B cell (primary cell): ENCODE results near the gene ZKSCAN2. TPM values are rescaled to one million over a fixed set of nuclear protein-coding genes. Genes with fewer than 3 reads are reported as not detected.

Experiments used
- ATAC-seq: fragments of 200-7000 bp; cut with Tn5 transposase; one replicate; pipeline ENCODE4 v1.10.0; 2021; ENCODE audit warnings: low read depth, mild to moderate bottlenecking, moderate number of reproducible peaks, moderate library complexity
- CTCF ChIA-PET: fragments of 350-600 bp; sonication (Branson Sonifier 250); formaldehyde crosslinking; loops from one replicate; lab custom pipeline; 2021; ENCODE audit warnings: antibody characterized with exemption, inconsistent platforms; lab: Charles Lee
- POLR2A ChIA-PET: fragments of 350-600 bp; sonication (Branson Sonifier 250); formaldehyde crosslinking; loops from one replicate; lab custom pipeline; 2021; ENCODE audit warnings: antibody characterized with exemption; lab: Charles Lee
- DNase-seq: peaks from one replicate; pipeline ENCODE4 v3.0.0; 2013
- H2AFZ ChIP-seq: 2 replicates; pipeline ENCODE4 v1.6.1; 2012; ENCODE audit warnings: mild to moderate bottlenecking, low read depth, low read length; ENCODE audit not compliant: insufficient read depth, poor library complexity, severe bottlenecking
- H3K27ac ChIP-seq, 2 donors: 1 replicate in 1 of 2; 2 replicates in 1 of 2; pipeline ENCODE4 v1.5.1; 2012 to 2013; ENCODE audit warnings: low read length in 2 of 2, mild to moderate bottlenecking in 2 of 2, moderate library complexity in 1 of 2
- H3K27me3 ChIP-seq, 4 experiments: fragments of 200-600 bp in 1 of 4; sonication (generic) in 1 of 4; replicated peaks in 1 of 4; 1 replicate in 2 of 4; 2 replicates in 2 of 4; pipeline versions ENCODE4 v1.6.1 to v1.7.0; 2013 to 2016; ENCODE audit warnings: low read length in 3 of 4, mild to moderate bottlenecking in 2 of 4, mixed read lengths in 1 of 4, moderate library complexity in 1 of 4; ENCODE audit not compliant: insufficient read depth in 4 of 4, control insufficient read depth in 3 of 4; ENCODE audit errors: control extremely low read depth in 1 of 4
- H3K36me3 ChIP-seq, 2 experiments: replicated peaks in 1 of 2; 1 replicate in 1 of 2; 2 replicates in 1 of 2; pipeline versions ENCODE4 v1.6.1 to v1.7.1; 2013; ENCODE audit warnings: low read length in 1 of 2; ENCODE audit not compliant: insufficient read depth in 2 of 2, control insufficient read depth in 1 of 2; ENCODE audit errors: control extremely low read depth in 1 of 2, extremely low read depth in 1 of 2
- H3K4me1 ChIP-seq, 2 donors: fragments of 200-600 bp in 1 of 2; sonication (generic) in 1 of 2; 1 replicate in 1 of 2; 2 replicates in 1 of 2; pipeline versions ENCODE4 v1.5.1 to v1.6.1; 2013 to 2017; ENCODE audit warnings: low read length in 2 of 2; ENCODE audit not compliant: control insufficient read depth in 2 of 2, insufficient read depth in 2 of 2
- H3K4me2 ChIP-seq: replicated peaks from 2 replicates; pipeline ENCODE3; 2012; ENCODE audit warnings: mild to moderate bottlenecking, low read depth, low read length; ENCODE audit not compliant: poor library complexity, severe bottlenecking
- H3K4me3 ChIP-seq, 5 experiments: fragments of 200-600 bp in 1 of 5; sonication (generic) in 1 of 5; 1 replicate in 3 of 5; 2 replicates in 2 of 5; pipeline versions ENCODE4 v1.5.1 to v1.7.0; 2011 to 2016; ENCODE audit warnings: low read length in 4 of 5, mild to moderate bottlenecking in 4 of 5, low read depth in 2 of 5, control low read depth in 1 of 5, moderate library complexity in 1 of 5; ENCODE audit not compliant: insufficient read depth in 1 of 5; ENCODE audit errors: control extremely low read depth in 1 of 5, extremely low read depth in 1 of 5
- H3K79me2 ChIP-seq: fragments of 200-600 bp; sonication (generic); one replicate; pipeline ENCODE4 v1.6.0; 2016; ENCODE audit warnings: low read length; ENCODE audit not compliant: control insufficient read depth, insufficient read depth
- H3K9ac ChIP-seq: fragments of 200-600 bp; sonication (generic); 2 replicates; pipeline ENCODE4 v1.6.1; 2017; ENCODE audit warnings: mild to moderate bottlenecking, low read length, moderate library complexity
- H3K9me3 ChIP-seq, 3 donors: one replicate each; pipeline versions ENCODE4 v1.6.1 to v1.7.1; 2013; ENCODE audit warnings: low read length in 2 of 3; ENCODE audit not compliant: control insufficient read depth in 2 of 3, insufficient read depth in 1 of 3; ENCODE audit errors: control extremely low read depth in 1 of 3
- H4K20me1 ChIP-seq: 2 replicates; pipeline ENCODE4 v1.6.0; 2012; ENCODE audit warnings: mild to moderate bottlenecking, low read length; ENCODE audit not compliant: insufficient read depth, control insufficient read depth, poor library complexity, severe bottlenecking
- H3K27ac Mint-ChIP-seq: one replicate; pipeline ENCODE4 v1.8.0; 2021; ENCODE audit warnings: mixed read lengths
- H3K27me3 Mint-ChIP-seq: one replicate; pipeline ENCODE4 v1.8.0; 2021; ENCODE audit warnings: mixed read lengths
- H3K4me1 Mint-ChIP-seq: one replicate; pipeline ENCODE4 v1.8.0; 2021; ENCODE audit warnings: mixed read lengths
- H3K4me3 Mint-ChIP-seq: one replicate; pipeline ENCODE4 v1.8.0; 2021; ENCODE audit warnings: mixed read lengths
- H3K9me3 Mint-ChIP-seq: one replicate; pipeline ENCODE4 v1.8.0; 2022; ENCODE audit warnings: mixed read lengths; ENCODE audit not compliant: insufficient read depth
- CTCF ChIP-seq: fragments of 200-600 bp; IDR thresholded peaks from one replicate; pipeline ENCODE4 v1.8.0; 2022; ENCODE audit warnings: antibody characterized with exemption, mild to moderate bottlenecking
- EZH2 ChIP-seq: IDR thresholded peaks from 2 replicates; pipeline ENCODE4 v1.6.1; 2012; ENCODE audit warnings: borderline replicate concordance, low read depth, mild to moderate bottlenecking, moderate library complexity, low read length; ENCODE audit not compliant: insufficient read depth, poor library complexity, severe bottlenecking
- WGBS: methylation state at CpG from one replicate; pipeline ENCODE4 v1.1.5; 2013; ENCODE audit warnings: missing lambda C conversion rate; ENCODE audit not compliant: insufficient coverage; 5-methylcytosine and 5-hydroxymethylcytosine counted together
- intact Hi-C: fragments of 100-400 bp; cut with micrococcal nuclease; formaldehyde crosslinking; loops from one replicate; pipeline ENCODE4 v1.10.0; 2022
- polyA plus RNA-seq: library from polyadenylated mRNA; depleted of rRNA; stranded (reverse); fragments of >200 nt; gene quantifications from 2 replicates; pipeline ENCODE4 v1.2.3, GENCODE V29; 2012
- total RNA-seq, 2 donors: library from RNA; stranded (reverse); fragments of 120-200 nt in 1 of 2; gene quantifications; 1 replicate in 1 of 2; 2 replicates in 1 of 2; pipeline versions ENCODE4 v1.2.3 to v1.2.4, GENCODE V29; 2013 to 2022

Gene ZKSCAN2
- total and polyA plus RNA-seq, 2 donors (not counting 1 experiment from before 2014, with no cell fraction given) = 0.85 to 9.1 TPM

GRCh38 chr16:25298165-25298872 is 40.7 kb upstream of the ZKSCAN2 start:
- Histone ChIP-seq H3K4me2 (no peak overlapping the region), H3K9ac (no peak overlapping the region), H3K9me3 (no peaks in the 10 kb centered on the region), H3K36me3 (no peaks in the 10 kb centered on the region), H3K27me3 (no peaks in the 10 kb centered on the region), H4K20me1 (no peaks in the 10 kb centered on the region), H3K4me3 (no peak overlapping the region), H3K4me1 (no peaks in the 10 kb centered on the region), H3K79me2 (no peaks in the 10 kb centered on the region), H2AFZ (no peak overlapping the region), H3K27ac (no peak overlapping the region)
- no peak overlapping the region for H3K4me3 Mint-ChIP-seq
- POLR2A ChIA-PET = no interaction called here
- peaks cover 15% of the 10 kb centered on the region for H3K27me3 Mint-ChIP-seq
- no peaks in the 10 kb centered on the region for H3K4me1 Mint-ChIP-seq
- CTCF ChIA-PET = interaction anchor here (1.1 kb wide), 1 partner anchor 22 kb away, joined by 3 read pairs; no protein-coding TSS in a partner anchor
- no peak for TF ChIP-seq CTCF
- no peak for TF ChIP-seq EZH2
- ATAC-seq = no peak
- DNase-seq = no peak
- WGBS = 100% methylated on average over 2 of the region's 5 CpGs
- no peaks in the 10 kb centered on the region for H3K9me3 Mint-ChIP-seq
- intact Hi-C loops = no loop called here
- no peak overlapping the region for H3K27ac Mint-ChIP-seq

- Mint-ChIP-seq H3K4me3 (no peak overlapping the region), H3K4me1 (no peaks in the 10 kb centered on the region), H3K27ac (no peak overlapping the region), H3K27me3 (peaks cover 19% of the 10 kb centered on the region), H3K9me3 (no peaks in the 10 kb centered on the region)
- no peaks in the 10 kb centered on the region for H3K36me3 ChIP-seq
- CTCF ChIA-PET = interaction anchor here (1.3 kb wide), 1 partner anchor 72 kb away, joined by 3 read pairs; no protein-coding TSS in a partner anchor
- DNase-seq (no peak), ATAC-seq (no peak)
- TF ChIP-seq EZH2 = no peak
- no peak for TF ChIP-seq CTCF
- H3K4me1 ChIP-seq = no peaks in the 10 kb centered on the region
- H4K20me1 ChIP-seq = no peaks in the 10 kb centered on the region
- H3K4me3 ChIP-seq = no peak overlapping the region
- H3K4me2 ChIP-seq = no peak overlapping the region
- H3K9ac ChIP-seq = no peak overlapping the region
- WGBS = 100% methylated on average over 2 of the region's 6 CpGs
- no peak overlapping the region for H2AFZ ChIP-seq
- intact Hi-C loops = no loop called here
- POLR2A ChIA-PET = no interaction called here
- no peaks in the 10 kb centered on the region for H3K27me3 ChIP-seq
- no peaks in the 10 kb centered on the region for H3K9me3 ChIP-seq
- no peaks in the 10 kb centered on the region for H3K79me2 ChIP-seq
- H3K27ac ChIP-seq = no peak overlapping the region
These were observed 39.6 kb upstream of the ZKSCAN2 start for GRCh38 chr16:25297151-25297787.
